Measurements from ENCODE around the gene ADAMTS18.

- TF ChIP-seq CTCF (IDR thresholded peaks at IDR 0.05) (no peak), EP300 (IDR thresholded peaks at IDR 0.05) (no peak), POLR2A (IDR thresholded peaks at IDR 0.05) (no peak), POLR2AphosphoS5 (IDR thresholded peaks at IDR 0.05) (no peak)
These were observed 8.7 kb upstream of the ADAMTS18 start for GRCh38 chr16:77443357-77444146.

Measured in stomach (tissue), 4 donors.